Thoracic aorta endothelial cell (primary cell): ENCODE measurements around the gene AOC2. TPM values are rescaled to one million over a fixed set of nuclear protein-coding genes. Genes with fewer than 3 reads are reported as not detected.

ENCODE experiments used
- small RNA-seq: library from RNA; depleted of rRNA; stranded (forward); fragments of <200 nt; gene quantifications from one replicate; pipeline ENCODE3, GENCODE V24; 2012
- total RNA-seq: library from RNA; depleted of rRNA; stranded (reverse); fragments of >200 nt; gene quantifications from 2 replicates; pipeline ENCODE4 v1.2.3, GENCODE V29; 2012

Gene AOC2, protein sequence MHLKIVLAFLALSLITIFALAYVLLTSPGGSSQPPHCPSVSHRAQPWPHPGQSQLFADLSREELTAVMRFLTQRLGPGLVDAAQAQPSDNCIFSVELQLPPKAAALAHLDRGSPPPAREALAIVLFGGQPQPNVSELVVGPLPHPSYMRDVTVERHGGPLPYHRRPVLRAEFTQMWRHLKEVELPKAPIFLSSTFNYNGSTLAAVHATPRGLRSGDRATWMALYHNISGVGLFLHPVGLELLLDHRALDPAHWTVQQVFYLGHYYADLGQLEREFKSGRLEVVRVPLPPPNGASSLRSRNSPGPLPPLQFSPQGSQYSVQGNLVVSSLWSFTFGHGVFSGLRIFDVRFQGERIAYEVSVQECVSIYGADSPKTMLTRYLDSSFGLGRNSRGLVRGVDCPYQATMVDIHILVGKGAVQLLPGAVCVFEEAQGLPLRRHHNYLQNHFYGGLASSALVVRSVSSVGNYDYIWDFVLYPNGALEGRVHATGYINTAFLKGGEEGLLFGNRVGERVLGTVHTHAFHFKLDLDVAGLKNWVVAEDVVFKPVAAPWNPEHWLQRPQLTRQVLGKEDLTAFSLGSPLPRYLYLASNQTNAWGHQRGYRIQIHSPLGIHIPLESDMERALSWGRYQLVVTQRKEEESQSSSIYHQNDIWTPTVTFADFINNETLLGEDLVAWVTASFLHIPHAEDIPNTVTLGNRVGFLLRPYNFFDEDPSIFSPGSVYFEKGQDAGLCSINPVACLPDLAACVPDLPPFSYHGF
- total RNA-seq = 0.65 and 0.80 TPM in 2 replicates

GRCh38 chr17:42844271-42844670 is at the start of gene AOC2:
AOC2 (plus strand) TSS chr17:42844580; CDS start chr17:42844627, 47 bp downstream.

DNA sequence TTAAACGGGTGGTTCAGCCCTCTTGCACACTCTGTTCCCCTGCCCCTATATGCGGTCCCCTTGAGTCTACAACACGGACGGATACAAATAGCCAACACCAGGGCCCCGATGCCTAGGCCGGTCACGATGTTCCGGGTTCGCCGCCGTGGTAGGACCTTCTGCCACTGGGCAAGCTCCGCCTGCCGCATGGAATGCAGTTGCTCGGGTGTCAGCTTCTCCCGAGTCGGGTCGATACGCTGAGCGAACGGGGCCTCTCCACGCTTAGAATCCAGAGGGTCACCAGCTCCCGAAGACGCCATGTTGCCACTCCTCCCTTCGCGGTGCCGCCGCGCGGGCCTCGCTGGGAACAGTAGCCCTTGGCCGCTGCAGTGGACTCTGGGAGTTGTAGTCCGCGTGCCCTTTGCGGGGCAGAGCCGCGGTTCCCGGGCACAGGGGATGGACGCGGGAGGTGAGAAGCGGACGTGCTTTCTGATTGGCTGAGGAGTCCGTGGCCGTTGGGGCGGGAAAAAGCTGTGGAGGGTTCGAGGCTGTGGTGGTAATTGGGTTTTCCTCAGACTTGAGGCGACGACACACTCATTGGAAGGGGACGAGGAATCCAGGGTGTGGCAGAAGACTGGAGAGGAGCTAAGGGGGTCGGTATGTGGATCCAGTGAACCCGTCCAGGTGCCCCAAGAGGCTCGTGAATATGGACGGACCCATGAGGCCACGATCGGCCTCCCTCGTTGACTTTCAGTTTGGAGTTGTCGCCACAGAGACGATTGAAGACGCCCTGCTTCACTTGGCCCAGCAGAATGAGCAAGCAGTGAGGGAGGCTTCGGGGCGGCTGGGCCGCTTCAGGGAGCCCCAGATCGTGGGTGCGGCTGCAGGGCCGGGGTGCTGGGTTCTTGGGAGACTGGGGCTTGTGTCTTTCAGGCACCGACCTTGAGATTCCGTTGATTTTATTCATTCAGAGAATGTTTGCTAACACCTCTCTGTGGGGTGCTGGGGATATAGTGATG is 45.7 kb upstream of the AOC2 start, which contains the start of the genes CNTD1 and COA3:
CNTD1 (plus strand) TSS at position 479 of the 998 bp plus-strand sequence; CDS start at position 686, 207 bp downstream.
COA3 (minus strand) TSS at position 322 of the 998 bp plus-strand sequence; CDS start at position 299, 23 bp downstream.

DNA sequence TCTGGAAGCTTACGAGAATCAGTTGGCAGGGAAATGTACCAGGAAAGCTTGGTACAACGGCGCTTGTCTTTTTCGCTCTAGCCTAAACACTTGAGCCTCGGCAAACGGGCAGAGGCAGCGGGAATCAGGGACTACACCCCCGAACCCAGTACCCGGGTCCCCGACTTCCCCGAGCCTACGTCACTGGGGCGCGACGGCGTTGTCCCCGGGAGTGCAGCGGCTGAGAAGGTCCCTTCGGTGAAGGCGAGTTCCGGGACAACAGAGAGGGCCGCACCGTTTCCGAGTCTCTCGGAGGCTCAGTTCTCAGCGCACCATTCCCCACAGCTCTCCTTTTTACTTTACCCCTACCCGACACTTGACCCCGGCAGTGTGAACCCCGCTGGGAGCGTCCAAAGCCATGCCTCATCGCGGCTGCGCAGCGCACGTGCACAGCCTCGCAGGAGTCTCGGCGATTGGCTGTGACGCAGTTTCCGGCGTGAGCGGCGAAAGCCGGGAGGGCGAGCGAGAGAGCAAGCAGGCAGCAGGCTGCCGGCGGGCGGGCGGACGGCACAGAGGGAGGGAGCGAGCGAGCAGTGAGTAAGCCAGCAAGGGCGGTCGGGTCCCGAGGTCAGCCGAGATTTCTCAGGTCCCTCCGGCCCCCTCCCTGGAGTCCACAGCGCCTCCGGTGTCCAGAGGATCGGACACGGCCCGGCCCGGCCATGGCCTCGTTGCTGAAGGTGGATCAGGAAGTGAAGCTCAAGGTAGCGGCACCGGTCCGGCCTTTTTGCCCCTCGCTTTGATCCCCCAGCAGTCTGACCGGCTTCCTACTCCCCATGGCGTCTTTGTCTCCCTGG is 11.2 kb upstream of the AOC2 start, which contains the start of gene PSME3:
PSME3 (plus strand) TSS at position 464 of the 833 bp plus-strand sequence; CDS start at position 699, 235 bp downstream.

DNA sequence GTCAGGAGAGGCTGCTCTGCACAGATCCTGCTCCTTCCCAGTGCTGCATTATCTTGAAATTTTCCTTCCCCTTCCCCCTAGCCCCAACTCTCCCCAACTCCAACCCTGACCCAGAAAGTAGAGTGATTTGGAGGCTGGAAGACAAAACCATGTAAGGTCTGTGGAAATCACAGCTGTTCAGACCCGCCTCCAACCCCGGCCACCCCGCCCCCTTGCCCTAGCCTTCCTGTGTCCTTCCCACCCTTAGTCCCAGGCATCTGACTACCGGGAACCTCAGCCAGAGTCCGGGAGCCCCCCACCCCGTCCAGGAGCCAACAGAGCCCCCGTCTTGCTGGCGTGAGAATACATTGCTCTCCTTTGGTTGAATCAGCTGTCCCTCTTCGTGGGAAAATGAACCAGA is 6.6 kb downstream of the AOC2 start, which contains the start of gene AOC3:
AOC3 (plus strand) TSS at position 246 of the 400 bp plus-strand sequence; CDS start at position 391, 145 bp downstream.

Small RNA genes lying within 50 kb of the gene (small RNA-seq; reads per million reads assigned to genes)
- gene MIR6781 = not detected
- gene RNU6-287P = not detected

Other genes starting within 250 kb of the AOC2 start
- gene RETREG3, start 235.2 kb upstream of the AOC2 start, total RNA-seq = 37.2 and 42.7 TPM in 2 replicates
- 48.5 and 73.7 TPM in 2 replicates for gene TUBG1, start 234.9 kb upstream of the AOC2 start, total RNA-seq
- gene TUBG2, start 185.3 kb upstream of the AOC2 start, total RNA-seq = 8.4 and 9.3 TPM in 2 replicates
- 5.2 and 7.4 TPM in 2 replicates for gene PLEKHH3, start 167.6 kb upstream of the AOC2 start, total RNA-seq
- 1.1 and 1.9 TPM in 2 replicates for gene CCR10, start 162.7 kb upstream of the AOC2 start, total RNA-seq
- gene CNTNAP1, start 162.0 kb upstream of the AOC2 start, total RNA-seq = 29.8 and 35.5 TPM in 2 replicates
- gene EZH1, start 99.5 kb upstream of the AOC2 start, total RNA-seq = 21.3 TPM in 2 replicates
- gene RAMP2, start 83.4 kb upstream of the AOC2 start, total RNA-seq = 1.5 and 2.4 TPM in 2 replicates
- gene VPS25, start 71.1 kb upstream of the AOC2 start, total RNA-seq = 36.4 and 45.0 TPM in 2 replicates
- gene WNK4, start 64.0 kb upstream of the AOC2 start, total RNA-seq = 0.50 and 0.66 TPM in 2 replicates
- 46.9 and 52.5 TPM in 2 replicates for gene COA3, start 45.9 kb upstream of the AOC2 start, total RNA-seq
- gene CNTD1, start 45.7 kb upstream of the AOC2 start, total RNA-seq = not detected in 2 replicates
- gene BECN1, start 20.3 kb upstream of the AOC2 start, total RNA-seq = 78.8 and 97.5 TPM in 2 replicates
- 172 and 175 TPM in 2 replicates for gene PSME3, start 11.2 kb upstream of the AOC2 start, total RNA-seq
- gene AOC3, start 6.6 kb downstream of the AOC2 start, total RNA-seq = under 0.01 and 0.07 TPM in 2 replicates
- not detected in 2 replicates for gene G6PC1, start 56.2 kb downstream of the AOC2 start, total RNA-seq
- gene AARSD1, start 119.9 kb downstream of the AOC2 start, total RNA-seq = 16.2 and 21.9 TPM in 2 replicates
- 0.22 and 0.27 TPM in 2 replicates for gene PTGES3L, start 135.5 kb downstream of the AOC2 start, total RNA-seq
- gene RUNDC1, start 136.0 kb downstream of the AOC2 start, total RNA-seq = 11.4 and 11.9 TPM in 2 replicates
- 1,178 and 1,610 TPM in 2 replicates for gene RPL27, start 153.8 kb downstream of the AOC2 start, total RNA-seq
- gene IFI35, start 162.2 kb downstream of the AOC2 start, total RNA-seq = 8.5 and 11.6 TPM in 2 replicates
- 263 and 299 TPM in 2 replicates for gene VAT1, start 177.8 kb downstream of the AOC2 start, total RNA-seq
- gene RND2, start 180.7 kb downstream of the AOC2 start, total RNA-seq = 0.14 and 0.27 TPM in 2 replicates